DMS53 treated with DMSO at 0.1 percent for 48 hours (cell line): Measurements from ENCODE around the gene RAMP1.

Experiments
- DNase-seq: peaks from one replicate; lab custom pipeline; 2025; ENCODE audit not compliant: unreplicated experiment; lab: John Stamatoyannopoulos, UW

RAMP1 gene

DNA sequence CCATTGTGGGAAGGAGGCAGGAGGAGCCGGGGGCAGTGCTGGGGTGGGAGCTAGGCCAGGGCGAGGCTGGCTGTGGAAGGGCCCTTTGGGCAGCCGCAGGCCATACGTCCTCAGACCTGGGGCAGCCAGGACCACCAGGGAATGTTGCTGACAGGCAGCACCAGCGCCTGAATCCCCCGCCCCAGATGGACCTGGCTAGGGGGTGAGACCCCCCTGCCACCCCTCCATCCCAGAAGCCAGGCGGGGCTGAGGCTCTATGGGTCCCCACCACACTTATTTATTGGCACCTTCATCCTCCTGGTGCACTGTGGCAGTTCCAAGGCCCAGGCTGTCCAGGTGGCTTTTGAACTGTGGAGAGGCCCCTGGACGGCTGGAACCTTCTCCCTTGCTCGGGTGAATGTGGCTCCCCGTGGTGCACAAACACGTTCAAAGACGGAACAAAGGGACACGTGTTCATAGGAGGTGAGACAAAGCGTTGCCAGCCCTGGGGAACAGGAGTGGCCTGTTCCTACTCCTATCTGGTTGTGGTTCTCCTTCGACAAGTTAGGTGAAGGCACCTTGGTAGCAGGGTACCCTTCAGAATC, 35.1 kb downstream of the RAMP1 start:
- DNase-seq = no peak

GRCh38 chr2:237894986-237895543, 35.6 kb downstream of the RAMP1 start:
- DNase-seq = no peak

DNA sequence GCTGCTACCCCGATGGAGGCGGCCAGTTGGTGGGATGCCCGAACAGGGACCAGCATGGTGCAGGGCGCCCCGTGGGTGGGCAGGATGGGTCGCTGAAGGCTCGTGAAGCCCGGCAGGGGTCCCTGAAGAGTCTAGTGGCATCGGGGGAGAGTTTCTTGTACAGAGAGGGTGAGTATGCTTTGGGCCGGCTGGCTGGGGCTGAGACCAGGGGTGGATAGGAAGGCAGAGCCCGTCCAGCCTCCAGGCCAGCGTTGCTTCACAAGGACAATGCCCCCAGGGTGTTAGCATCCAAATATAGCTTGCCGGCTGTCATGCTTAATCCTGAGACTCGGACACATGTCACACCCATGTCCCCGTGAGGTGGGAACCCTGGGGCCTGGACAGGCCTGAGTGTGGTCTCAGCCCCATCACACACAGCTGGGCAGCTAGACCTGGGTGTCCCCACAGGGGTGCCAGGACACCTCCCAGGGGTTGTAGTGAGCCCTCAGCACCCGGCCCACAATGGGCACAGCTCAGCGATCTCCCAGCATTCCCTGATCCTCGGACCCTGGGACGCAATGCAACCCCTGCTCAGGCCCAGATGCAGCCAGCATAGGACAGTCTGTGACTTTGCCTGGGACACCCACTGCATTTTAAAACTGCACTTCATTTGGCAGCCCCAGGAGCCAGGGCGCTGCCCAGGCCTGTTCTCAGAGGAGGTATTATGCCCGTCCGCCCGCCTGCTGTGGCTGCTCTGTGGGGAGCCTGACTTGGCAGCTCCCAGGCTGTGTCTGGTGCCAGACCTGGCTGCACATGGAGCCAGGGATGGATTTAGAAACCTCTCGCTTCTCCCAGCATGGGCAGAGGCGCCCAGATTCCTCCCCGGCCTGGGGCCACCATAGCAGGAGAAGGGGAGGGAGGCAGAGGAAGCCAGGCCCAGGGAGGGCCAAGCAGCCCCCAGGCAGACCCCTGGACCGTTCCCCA, 36.4 kb downstream of the RAMP1 start:
- no peak for DNase-seq

DNA sequence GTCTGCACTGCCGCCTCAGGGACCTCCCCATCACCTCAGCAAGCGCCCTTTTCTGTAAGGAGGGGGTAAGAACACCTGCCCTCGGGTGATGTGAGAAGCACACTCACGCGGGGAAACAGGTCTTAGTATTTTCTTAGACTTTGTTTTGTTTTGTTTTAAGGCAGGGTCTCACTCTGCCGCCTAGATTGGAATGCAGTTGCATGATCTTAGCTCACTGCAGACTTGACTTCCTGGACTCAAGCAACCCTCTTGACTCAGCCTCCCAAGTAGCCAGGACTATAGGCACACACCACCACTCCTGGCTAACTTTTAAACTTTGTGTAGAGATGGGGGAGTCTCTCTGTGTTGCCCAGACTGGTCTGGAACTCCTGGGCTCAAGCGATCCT, 37.1 kb downstream of the RAMP1 start:
- DNase-seq = no peak

DNA sequence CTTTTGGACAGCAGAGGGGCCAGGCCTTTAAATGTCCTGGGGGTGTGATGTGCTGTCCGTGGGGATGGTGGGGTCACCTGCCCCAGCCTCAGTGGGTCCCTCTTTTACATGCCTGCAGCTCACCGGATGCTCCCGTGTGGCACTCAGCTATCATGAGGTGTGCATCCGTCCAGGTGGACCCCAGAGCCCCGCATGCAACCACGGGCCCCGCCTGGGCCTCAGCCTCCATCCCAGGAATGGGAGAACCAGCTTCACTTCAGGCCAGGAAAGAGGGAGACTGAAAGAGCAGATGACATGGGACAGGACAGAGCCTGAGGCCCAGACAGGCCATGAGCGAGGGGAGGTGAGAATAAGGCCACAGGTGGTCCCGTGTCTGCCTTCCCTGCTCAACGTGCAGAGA, 37.5 kb downstream of the RAMP1 start:
- no peak for DNase-seq

DNA sequence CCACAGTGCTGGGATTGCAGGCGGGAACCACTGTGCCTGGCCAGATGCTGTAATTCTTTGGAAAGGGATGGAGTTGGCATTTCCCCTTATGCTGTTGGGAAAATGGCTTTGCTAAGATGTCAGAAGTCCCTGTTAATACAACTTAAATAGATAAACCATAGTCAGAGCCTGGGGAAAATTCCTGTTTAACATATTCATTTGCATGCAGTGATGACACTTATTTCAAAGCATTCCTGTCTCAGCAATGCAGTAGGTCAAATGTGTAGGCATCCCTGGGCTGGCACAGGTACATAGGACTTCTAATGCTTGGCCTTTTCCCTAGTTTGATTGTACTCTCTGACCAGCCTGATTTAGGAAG, 38.6 kb downstream of the RAMP1 start:
- no peak for DNase-seq

- DNase-seq = no peak
Measured at GRCh38 chr2:237900891-237901831, 41.7 kb downstream of the RAMP1 start.

GRCh38 chr2:237901932-237902850, 42.8 kb downstream of the RAMP1 start:
- no peak for DNase-seq

DNA sequence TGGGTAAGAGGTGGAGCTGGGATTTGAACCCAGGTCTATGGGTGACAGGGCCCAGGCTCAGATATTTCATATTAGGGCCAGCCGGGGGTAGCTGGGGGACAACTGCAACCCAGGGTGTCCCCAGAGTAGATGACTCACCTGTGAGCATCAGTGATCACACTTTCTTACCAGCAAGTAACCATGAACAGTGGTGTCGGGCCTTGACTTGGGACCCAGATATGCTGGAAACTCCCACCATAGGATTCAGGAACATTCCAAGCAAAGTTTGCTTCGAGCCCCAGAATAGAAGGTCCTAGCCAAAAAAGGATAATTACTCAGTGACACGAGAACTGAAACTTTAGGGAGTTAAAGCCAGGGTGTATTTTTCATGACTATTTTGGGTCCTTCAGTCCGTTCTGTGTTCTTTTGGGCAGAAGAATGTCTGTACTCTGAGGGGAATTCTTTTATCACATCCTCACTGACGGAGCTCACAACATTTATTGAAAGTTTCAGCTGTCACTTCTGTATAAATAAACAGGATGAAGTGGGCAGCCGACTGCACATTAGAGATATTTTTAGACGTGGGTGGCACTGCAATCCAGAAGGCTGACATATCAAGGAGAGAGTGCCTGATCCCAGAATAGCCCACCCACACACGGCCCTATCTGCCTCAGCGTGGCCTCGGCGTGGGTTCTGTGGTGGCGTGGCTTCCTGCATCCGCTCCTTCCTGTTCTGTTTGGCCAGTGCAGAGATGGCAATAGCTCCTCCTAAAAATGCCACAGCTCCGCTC, 45.6 kb downstream of the RAMP1 start:
- DNase-seq = no peak

GRCh38 chr2:237907144-237907543, 47.7 kb downstream of the RAMP1 start:
- no peak for DNase-seq

GRCh38 chr2:237909075-237909695, 49.8 kb downstream of the RAMP1 start:
- no peak for DNase-seq

GRCh38 chr2:237909801-237910475, 50.5 kb downstream of the RAMP1 start:
- DNase-seq = no peak

DNA sequence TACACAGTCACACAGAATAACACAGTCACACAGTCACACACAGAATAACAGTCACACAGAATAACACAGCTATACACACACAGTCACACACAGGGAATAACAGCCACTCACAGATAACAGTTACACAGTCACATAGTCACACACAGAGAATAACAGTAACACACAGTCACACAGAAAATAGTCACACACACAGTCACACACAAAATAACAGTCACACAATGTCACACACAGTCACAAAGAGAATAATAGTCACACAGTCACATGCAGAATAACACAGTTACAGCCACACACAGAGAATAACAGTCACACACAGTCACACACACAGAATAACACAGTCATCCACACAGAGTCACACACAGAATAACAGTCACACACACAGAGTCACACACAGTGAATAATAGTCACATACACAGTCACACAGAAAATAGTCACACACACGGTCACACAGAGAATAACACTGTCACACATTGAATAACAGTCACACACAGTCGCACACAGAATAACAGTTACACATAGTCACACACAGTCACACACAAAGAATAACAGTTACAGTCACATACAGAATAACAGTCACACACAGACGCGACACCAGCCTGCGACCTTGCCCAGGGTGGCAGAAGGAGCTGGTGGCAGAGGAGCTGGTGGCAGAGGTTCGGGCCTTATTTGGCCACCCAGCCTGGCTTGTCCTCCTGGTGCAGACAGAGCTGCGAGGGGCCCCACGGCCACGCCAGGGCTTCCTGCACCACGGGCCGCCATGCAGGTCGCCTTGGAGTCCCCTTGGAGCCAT, 51.3 kb downstream of the RAMP1 start:
- no peak for DNase-seq

DNA sequence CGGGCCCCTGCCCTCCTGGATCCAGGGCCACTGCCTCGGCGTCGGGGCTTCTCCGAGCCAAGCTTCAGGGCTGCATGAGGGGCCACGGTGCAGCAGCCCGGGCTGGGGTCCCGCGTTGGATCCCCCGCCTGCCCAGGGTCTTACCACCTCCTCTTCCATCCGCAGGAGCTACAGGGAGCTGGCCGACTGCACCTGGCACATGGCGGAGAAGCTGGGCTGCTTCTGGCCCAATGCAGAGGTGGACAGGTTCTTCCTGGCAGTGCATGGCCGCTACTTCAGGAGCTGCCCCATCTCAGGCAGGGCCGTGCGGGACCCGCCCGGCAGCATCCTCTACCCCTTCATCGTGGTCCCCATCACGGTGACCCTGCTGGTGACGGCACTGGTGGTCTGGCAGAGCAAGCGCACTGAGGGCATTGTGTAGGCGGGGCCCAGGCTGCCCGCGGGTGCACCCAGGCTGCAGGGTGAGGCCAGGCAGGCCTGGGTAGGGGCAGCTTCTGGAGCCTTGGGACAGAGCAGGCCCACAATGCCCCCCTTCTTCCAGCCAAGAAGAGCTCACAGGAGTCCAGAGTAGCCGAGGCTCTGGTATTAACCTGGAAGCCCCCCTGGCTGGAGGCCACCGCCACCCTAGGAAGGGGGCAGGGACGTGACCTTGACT, 52.1 kb downstream of the RAMP1 start:
- no peak for DNase-seq

- no peak for DNase-seq
Measured at GRCh38 chr2:237912271-237913192, 53.1 kb downstream of the RAMP1 start.
